HCT116 (cell line): ENCODE measurements around the gene PGM2. TPM values are rescaled to one million over a fixed set of nuclear protein-coding genes. Genes with fewer than 3 reads are reported as not detected.

Experiments used
- ATAC-seq: fragments of 200-7000 bp; cut with Tn5 transposase; 2 replicates; pipeline ENCODE4 v1.9.1; 2020; ENCODE audit warnings: mild to moderate bottlenecking, moderate library complexity
- BruUV-seq: library from RNA; stranded (reverse); fragments of 400-500 nt; replicated peaks from 2 replicates; lab custom pipeline; 2021; lab: Mats Ljungman, UMichigan
- CTCF ChIA-PET: fragments of 300-600 bp; sonication (Branson Sonifier 250); formaldehyde crosslinking; loops from one replicate; lab custom pipeline; 2021; ENCODE audit warnings: antibody characterized with exemption; lab: Charles Lee
- POLR2A ChIA-PET: fragments of 300-600, 350-600 bp; sonication (Branson Sonifier 250); formaldehyde crosslinking; loops from one replicate; lab custom pipeline; 2021; ENCODE audit warnings: antibody characterized with exemption; lab: Charles Lee
- RAD21 ChIA-PET, 2 experiments: fragments of 300-600 bp; sonication (Branson Sonifier 250); formaldehyde crosslinking; loops; one replicate each; lab custom pipeline; 2023; ENCODE audit warnings: low total read pairs in 2 of 2; ENCODE audit not compliant: uncharacterized antibody in 2 of 2, unreplicated experiment in 2 of 2, low non-redundant PET in 1 of 2; lab: Charles Lee
- DNase-seq: peaks from one replicate; pipeline ENCODE4 v3.0.0-alpha.2; 2010; ENCODE audit warnings: low read depth, low spot score
- H2AFZ ChIP-seq: fragments of 200-600 bp; shearing (Covaris generic), sonication (generic); 2 replicates; pipeline ENCODE4 v1.6.1; 2017; ENCODE audit warnings: low read depth, mixed run types, mixed read lengths, antibody characterized with exemption, low read length; ENCODE audit not compliant: poor library complexity, severe bottlenecking
- H3K27ac ChIP-seq: 2 replicates; pipeline ENCODE4 v1.5.1; 2012; ENCODE audit warnings: low read depth, low read length
- H3K27me3 ChIP-seq: fragments of 200-600 bp; sonication (generic); 2 replicates; pipeline ENCODE4 v1.6.1; 2016; ENCODE audit warnings: mixed run types, low read length, mixed read lengths; ENCODE audit not compliant: insufficient read depth
- H3K36me3 ChIP-seq, 2 experiments: fragments of 200-500 bp in 1 of 2; fragments of 200-600 bp in 1 of 2; sonication (Bioruptor generic) in 1 of 2; sonication (generic) in 1 of 2; 2 replicates each; pipeline versions ENCODE4 v1.5.1 to v1.6.1; 2014 to 2016; ENCODE audit warnings: low read length in 2 of 2, inconsistent platforms in 1 of 2, mixed read lengths in 1 of 2, mixed run types in 1 of 2; ENCODE audit not compliant: insufficient read depth in 2 of 2, control insufficient read depth in 1 of 2
- H3K4me1 ChIP-seq, 2 experiments: fragments of 200-600 bp in 1 of 2; sonication (generic) in 1 of 2; 2 replicates each; pipeline versions ENCODE4 v1.5.1 to v1.6.1; 2012 to 2017; ENCODE audit warnings: low read length in 2 of 2, inconsistent platforms in 1 of 2, mild to moderate bottlenecking in 1 of 2, mixed read lengths in 1 of 2, mixed run types in 1 of 2, moderate library complexity in 1 of 2; ENCODE audit not compliant: insufficient read depth in 2 of 2, control insufficient read depth in 1 of 2
- H3K4me2 ChIP-seq: fragments of 200-600 bp; sonication (generic); 2 replicates; pipeline ENCODE4 v1.6.1; 2017; ENCODE audit warnings: mixed run types, low read length, mixed read lengths
- H3K4me3 ChIP-seq, 2 experiments: fragments of 200-600 bp in 1 of 2; sonication (generic) in 1 of 2; replicated peaks in 1 of 2; 2 replicates each; pipeline ENCODE4 v1.5.1; 2011 to 2016; ENCODE audit warnings: low read length in 2 of 2, control low read depth in 1 of 2, low read depth in 1 of 2, mild to moderate bottlenecking in 1 of 2, mixed read lengths in 1 of 2, mixed run types in 1 of 2
- H3K79me2 ChIP-seq: fragments of 200-600 bp; sonication (generic); 2 replicates; pipeline ENCODE4 v1.6.1; 2017; ENCODE audit warnings: mild to moderate bottlenecking, mixed run types, low read length, moderate library complexity, mixed read lengths; ENCODE audit not compliant: insufficient read depth
- H3K9ac ChIP-seq: fragments of 200-600 bp; sonication (generic); 2 replicates; pipeline ENCODE4 v1.6.1; 2016; ENCODE audit warnings: low read length, mixed read lengths
- H3K9me2 ChIP-seq: fragments of 200-600 bp; sonication (generic), shearing (Covaris generic); 2 replicates; pipeline ENCODE4 v1.6.1; 2017; ENCODE audit warnings: mixed run types, mild to moderate bottlenecking, moderate library complexity; ENCODE audit not compliant: insufficient read depth
- H3K9me3 ChIP-seq, 2 experiments: fragments of 200-500 bp in 1 of 2; fragments of 200-600 bp in 1 of 2; sonication (Bioruptor generic) in 1 of 2; sonication (generic) in 1 of 2; 2 replicates each; pipeline ENCODE4 v1.6.1; 2014 to 2017; ENCODE audit warnings: low read length in 2 of 2, mixed read lengths in 2 of 2, inconsistent platforms in 1 of 2, low read depth in 1 of 2, mild to moderate bottlenecking in 1 of 2, mixed run types in 1 of 2, moderate library complexity in 1 of 2; ENCODE audit not compliant: control insufficient read depth in 1 of 2, insufficient read depth in 1 of 2
- H4K20me1 ChIP-seq: fragments of 200-600 bp; sonication (generic), shearing (Covaris generic); 2 replicates; pipeline ENCODE4 v1.6.1; 2017; ENCODE audit warnings: mixed run types, mild to moderate bottlenecking, moderate library complexity; ENCODE audit not compliant: insufficient read depth
- CEBPB ChIP-seq: IDR thresholded peaks from 2 replicates; pipeline ENCODE4 v1.6.1; 2012; ENCODE audit warnings: low read depth
- EZH2 ChIP-seq: fragments of 200-600 bp; sonication (generic); IDR thresholded peaks from 2 replicates; pipeline ENCODE4 v1.6.1; 2017; ENCODE audit warnings: antibody characterized with exemption, mixed run types
- MAX ChIP-seq: IDR thresholded peaks from 2 replicates; pipeline ENCODE4 v1.6.1; 2012
- POLR2AphosphoS5 ChIP-seq: IDR thresholded peaks from 2 replicates; pipeline ENCODE4 v1.6.1; 2011; ENCODE audit warnings: mild to moderate bottlenecking, low read depth, low read length, moderate library complexity
- RAD21 ChIP-seq: IDR thresholded peaks from 2 replicates; pipeline ENCODE4 v1.6.1; 2012; ENCODE audit warnings: low read depth, mild to moderate bottlenecking
- SRF ChIP-seq: IDR thresholded peaks from 2 replicates; pipeline ENCODE4 v1.6.1; 2012; ENCODE audit warnings: low read depth
- TCF7L2 ChIP-seq: IDR thresholded peaks from 2 replicates; pipeline ENCODE4 v1.7.0; 2011; ENCODE audit warnings: borderline replicate concordance, inconsistent platforms; ENCODE audit not compliant: insufficient read depth, insufficient read length; ENCODE audit errors: extremely low read depth
- ZNF274 ChIP-seq: fragments of 200-500 bp; sonication (Bioruptor generic); IDR thresholded peaks from 2 replicates; pipeline ENCODE4 v1.6.1; 2014; ENCODE audit warnings: mild to moderate bottlenecking, low read depth, low read length, inconsistent platforms
- intact Hi-C: fragments of 100-400 bp; cut with micrococcal nuclease; formaldehyde crosslinking; loops from 2 replicates; pipeline ENCODE4 v1.10.0; 2022
- total RNA-seq: library from RNA; stranded (reverse); gene quantifications from one replicate; pipeline ENCODE4 v1.2.1, GENCODE V29; 2021; ENCODE audit not compliant: unreplicated experiment
- TF ChIP-seq, protein P1 (sequence below): IDR thresholded peaks from 2 replicates; pipeline ENCODE4 v1.6.1; 2012
- TF ChIP-seq, protein P2 (sequence below), 3 experiments: fragments of 200-600 bp in 1 of 3; sonication (generic) in 1 of 3; IDR thresholded peaks in 2 of 3; conservative IDR thresholded peaks in 1 of 3; 2 replicates each; pipeline ENCODE4 v1.5.1; 2012 to 2017; ENCODE audit warnings: low read depth in 2 of 3, low read length in 2 of 3, antibody characterized with exemption in 1 of 3, borderline replicate concordance in 1 of 3, control low read depth in 1 of 3, mild to moderate bottlenecking in 1 of 3, mixed read lengths in 1 of 3, mixed run types in 1 of 3, moderate library complexity in 1 of 3; ENCODE audit not compliant: insufficient read depth in 1 of 3

The PGM2 gene
- total RNA-seq, 1 experiment from 2014 or later, result 48.6 TPM

- Histone ChIP-seq H3K27me3 (no peaks in the 10 kb centered on the region), H3K9ac (no peak overlapping the region), H3K36me3 (0 out of 4 replicates have a peak, but pooled peaks cover 0 to 2% of the 10 kb centered on the region in 2 experiments), H3K27ac (no peak overlapping the region), H2AFZ (no peak overlapping the region), H3K9me3 (no peaks in the 10 kb centered on the region), H3K4me2 (no peak overlapping the region), H3K4me3 (no peak overlapping the region), H3K4me1 (peaks cover 4 to 6% of the 10 kb centered on the region in 2 experiments; a peak in 2 of 4 replicates), H3K79me2 (no peaks in the 10 kb centered on the region), H3K9me2 (no peaks in the 10 kb centered on the region), H4K20me1 (no peaks in the 10 kb centered on the region)
- intact Hi-C loops, result no loop called here
- ATAC-seq, result no peak
- CTCF ChIA-PET, result no interaction called here
- no TSS peak for BruUV-seq
- no peak for TF ChIP-seq EZH2
- TF ChIP-seq, protein P1, sequence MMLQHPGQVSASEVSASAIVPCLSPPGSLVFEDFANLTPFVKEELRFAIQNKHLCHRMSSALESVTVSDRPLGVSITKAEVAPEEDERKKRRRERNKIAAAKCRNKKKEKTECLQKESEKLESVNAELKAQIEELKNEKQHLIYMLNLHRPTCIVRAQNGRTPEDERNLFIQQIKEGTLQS, result no peak
- no peak for TF ChIP-seq TCF7L2
- no peak for TF ChIP-seq RAD21
- no peak for TF ChIP-seq POLR2AphosphoS5
- no peak for TF ChIP-seq MAX
- no peak for TF ChIP-seq SRF
- no peak for TF ChIP-seq ZNF274
- TF ChIP-seq, protein P2, sequence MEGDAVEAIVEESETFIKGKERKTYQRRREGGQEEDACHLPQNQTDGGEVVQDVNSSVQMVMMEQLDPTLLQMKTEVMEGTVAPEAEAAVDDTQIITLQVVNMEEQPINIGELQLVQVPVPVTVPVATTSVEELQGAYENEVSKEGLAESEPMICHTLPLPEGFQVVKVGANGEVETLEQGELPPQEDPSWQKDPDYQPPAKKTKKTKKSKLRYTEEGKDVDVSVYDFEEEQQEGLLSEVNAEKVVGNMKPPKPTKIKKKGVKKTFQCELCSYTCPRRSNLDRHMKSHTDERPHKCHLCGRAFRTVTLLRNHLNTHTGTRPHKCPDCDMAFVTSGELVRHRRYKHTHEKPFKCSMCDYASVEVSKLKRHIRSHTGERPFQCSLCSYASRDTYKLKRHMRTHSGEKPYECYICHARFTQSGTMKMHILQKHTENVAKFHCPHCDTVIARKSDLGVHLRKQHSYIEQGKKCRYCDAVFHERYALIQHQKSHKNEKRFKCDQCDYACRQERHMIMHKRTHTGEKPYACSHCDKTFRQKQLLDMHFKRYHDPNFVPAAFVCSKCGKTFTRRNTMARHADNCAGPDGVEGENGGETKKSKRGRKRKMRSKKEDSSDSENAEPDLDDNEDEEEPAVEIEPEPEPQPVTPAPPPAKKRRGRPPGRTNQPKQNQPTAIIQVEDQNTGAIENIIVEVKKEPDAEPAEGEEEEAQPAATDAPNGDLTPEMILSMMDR (IDR thresholded peaks at IDR 0.05 in 2 of 3, conservative IDR thresholded peaks at IDR 0.05 in 1 of 3; ENCODE audit: borderline replicate concordance in 1 of 3, insufficient read depth in 1 of 3, low read depth in 2 of 3, low read length in 2 of 3), result no peak
- no peak for TF ChIP-seq CEBPB
- no peak for DNase-seq
- POLR2A ChIA-PET, result no interaction called here
- RAD21 ChIA-PET, result no interaction called here
Measured at GRCh38 chr4:37896206-37896860, 69.8 kb downstream of the PGM2 start.
